RCC 7860 (cell line): ENCODE data around the gene SEC14L5.
A peak's percentile ranks its signal among the peaks of the same experiment; 100 is the strongest.
"Not testable (repeated sequence)": the region's sequence is repeated elsewhere in the genome, so short reads cannot be mapped to it uniquely, and the experiment has no call there.

ENCODE experiments used
- DNase-seq: peaks from one replicate; pipeline ENCODE4 v3.0.0-alpha.2; 2015; ENCODE audit warnings: low spot score
- FAIRE-seq: peaks from 2 replicates; lab custom pipeline; 2012; peaks lifted over from hg19 to GRCh38; lab: Jason Lieb, UNC

SEC14L5 gene

GRCh38 chr16:4928227-4928626 is 29.9 kb upstream of the SEC14L5 start:
- no peak for DNase-seq
- no peak for FAIRE-seq

GRCh38 chr16:4929619-4930018 is 28.5 kb upstream of the SEC14L5 start:
- DNase-seq, FAIRE-seq: not testable (repeated sequence)

GRCh38 chr16:4931381-4931780 is 26.7 kb upstream of the SEC14L5 start:
- FAIRE-seq (no peak), DNase-seq (no peak)

DNA sequence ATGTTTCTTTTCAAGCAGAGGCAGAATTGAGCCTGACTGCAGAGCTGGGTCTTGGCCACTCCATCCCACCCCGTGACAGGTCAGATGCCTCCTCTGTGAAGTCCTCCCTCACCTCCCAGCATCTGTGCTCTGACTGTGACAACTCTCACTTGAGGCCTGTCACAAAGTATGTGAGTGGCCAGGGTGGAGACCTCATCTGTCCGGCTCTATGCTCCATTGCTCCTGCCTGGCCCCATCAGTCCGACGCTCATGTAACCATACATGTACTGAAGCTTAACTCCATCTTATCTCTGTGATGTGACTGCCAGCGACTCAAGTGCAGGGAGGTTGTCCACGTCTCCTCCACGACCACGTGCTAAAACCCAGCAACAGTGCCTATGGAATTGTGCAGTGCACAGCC is 24.7 kb upstream of the SEC14L5 start:
- no peak for DNase-seq
- FAIRE-seq = no peak

- DNase-seq (no peak), FAIRE-seq (no peak)
These were observed 24.2 kb upstream of the SEC14L5 start for GRCh38 chr16:4933871-4934395.

DNA sequence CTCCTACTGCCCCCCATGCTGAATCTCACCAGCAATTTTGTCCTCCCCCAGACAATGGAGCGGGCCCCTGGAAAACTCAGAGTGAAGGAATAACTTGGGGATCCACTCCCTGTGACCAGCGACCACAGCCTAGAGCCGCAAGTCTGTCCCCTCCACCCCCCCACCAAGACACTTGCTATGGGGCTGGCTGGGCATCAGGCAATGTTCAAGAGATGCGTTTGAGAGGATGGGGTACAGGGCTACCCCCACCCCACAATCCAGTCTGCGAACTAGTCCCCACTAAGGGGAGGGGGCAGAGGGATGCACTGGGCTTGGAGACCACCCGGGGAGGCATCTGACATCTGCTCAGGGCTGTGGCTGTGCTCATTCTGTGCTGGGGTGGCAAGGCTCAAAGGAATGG is 23.5 kb upstream of the SEC14L5 start:
- DNase-seq (no peak), FAIRE-seq (no peak)

DNA sequence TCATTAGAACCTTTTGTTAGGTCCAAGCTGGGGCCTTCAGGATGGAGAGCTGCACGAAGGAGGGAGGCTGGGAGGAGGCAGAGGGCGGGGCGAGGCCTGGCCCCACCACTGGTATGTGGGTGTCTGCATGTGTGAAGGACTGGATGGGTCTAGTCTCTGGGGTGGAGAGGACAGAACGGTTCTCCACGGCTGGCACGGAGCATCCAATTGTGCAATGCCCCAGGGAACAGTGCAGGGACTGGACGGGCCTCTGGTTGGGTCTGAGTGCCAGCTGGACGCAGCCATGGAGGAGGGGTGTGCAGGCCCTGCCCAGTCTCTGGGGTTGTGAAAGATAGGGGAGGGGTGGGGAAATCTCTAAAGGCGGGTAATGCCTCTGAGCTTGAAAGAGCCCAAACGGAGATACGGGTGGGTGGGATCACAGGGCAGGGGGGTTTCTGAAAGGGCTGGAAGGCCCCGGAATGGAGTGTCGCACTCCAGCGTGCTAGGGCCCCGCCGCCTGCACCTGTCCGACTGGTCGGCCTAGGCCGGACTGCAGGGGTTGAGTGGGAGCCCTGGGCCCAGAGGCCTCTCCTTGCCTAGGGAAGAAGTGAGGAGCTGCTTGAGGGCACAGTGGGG is 22.8 kb upstream of the SEC14L5 start:
- no peak for FAIRE-seq
- DNase-seq = no peak

DNA sequence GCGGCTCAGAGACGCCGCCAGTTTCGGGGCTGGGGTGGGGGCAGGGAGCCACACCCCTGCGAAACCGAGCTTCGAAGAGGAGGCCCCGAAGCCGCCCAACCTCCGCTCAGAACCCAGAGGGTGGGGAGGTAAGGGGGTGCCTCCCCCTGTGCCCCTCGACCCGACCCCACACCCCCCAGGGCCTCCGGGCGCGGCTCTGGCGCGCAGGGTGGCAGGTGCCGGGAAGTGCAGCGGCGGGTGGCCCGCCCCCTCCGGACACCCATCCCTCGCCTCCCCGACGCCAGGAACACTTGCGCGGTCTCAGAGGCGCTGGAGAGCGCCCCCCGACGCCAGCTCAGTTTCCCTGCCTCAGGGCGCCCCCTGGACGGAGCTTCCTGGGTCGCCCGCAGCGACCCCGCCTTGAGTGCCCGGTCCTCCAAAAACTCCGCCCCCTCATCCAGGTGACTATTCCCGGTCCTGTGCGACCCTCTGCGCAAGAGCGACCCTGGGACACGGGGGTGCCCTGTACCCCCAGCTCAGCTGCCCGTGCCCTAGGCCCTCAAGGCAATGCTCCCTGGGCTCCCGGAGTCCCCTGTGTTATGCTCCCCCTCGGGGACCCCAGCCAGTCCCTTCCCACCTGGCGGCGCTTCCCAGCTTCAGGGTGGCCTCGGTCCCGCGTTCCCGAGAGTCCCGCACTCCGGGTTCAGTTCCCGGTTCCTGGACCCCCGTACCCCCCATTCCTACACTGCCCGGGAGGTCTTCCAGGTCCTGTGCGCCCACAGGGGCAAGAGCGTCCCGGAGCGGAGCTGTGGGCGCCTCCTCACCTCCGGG is 21.7 kb upstream of the SEC14L5 start:
- no peak for FAIRE-seq
- DNase-seq = no peak

DNA sequence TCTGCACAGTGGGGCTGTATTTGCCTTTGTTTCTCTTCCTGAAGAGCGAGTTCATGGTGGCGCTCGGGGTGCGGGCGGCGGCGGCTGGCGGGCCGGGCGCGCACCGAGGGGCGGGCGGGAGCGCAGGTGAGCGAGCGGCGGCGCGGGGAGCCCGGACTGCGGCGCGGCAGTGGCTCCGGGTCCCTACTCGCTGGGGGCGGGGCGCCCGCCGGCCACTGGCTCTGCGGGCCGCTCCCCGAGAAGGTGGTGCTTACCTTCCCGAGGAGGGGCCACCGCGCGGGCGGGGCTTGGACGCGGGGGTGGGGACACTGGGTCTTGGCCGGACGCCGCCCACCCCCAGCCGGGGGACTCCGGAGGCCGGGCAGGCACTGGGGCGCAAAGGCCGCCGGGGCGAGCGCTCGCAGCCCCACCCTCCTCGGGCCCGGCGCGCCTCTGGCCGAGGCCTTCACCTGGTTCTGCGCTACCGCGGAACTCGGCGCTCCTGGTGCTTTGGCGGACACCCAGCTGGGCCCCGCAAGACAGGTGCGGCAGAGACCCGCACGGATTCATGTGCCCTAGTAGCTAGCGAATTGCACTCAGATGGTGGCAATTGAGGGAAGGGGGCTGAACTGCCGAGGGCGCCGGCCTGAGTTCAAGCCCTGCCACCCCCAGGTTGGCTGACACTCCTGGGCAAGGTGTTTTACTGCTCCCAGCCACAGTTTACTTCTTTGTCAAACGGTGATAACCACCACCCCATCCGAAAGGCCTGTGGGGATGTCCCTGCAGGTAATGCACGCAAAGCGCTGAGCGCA is 20.9 kb upstream of the SEC14L5 start, which contains the start of gene PPL:
Gene PPL, minus strand, starts transcription at position 158 of the 791 bp plus-strand sequence. Its CDS starts 103 bp downstream, at position 55.
- no peak for FAIRE-seq
- no peak for DNase-seq

DNA sequence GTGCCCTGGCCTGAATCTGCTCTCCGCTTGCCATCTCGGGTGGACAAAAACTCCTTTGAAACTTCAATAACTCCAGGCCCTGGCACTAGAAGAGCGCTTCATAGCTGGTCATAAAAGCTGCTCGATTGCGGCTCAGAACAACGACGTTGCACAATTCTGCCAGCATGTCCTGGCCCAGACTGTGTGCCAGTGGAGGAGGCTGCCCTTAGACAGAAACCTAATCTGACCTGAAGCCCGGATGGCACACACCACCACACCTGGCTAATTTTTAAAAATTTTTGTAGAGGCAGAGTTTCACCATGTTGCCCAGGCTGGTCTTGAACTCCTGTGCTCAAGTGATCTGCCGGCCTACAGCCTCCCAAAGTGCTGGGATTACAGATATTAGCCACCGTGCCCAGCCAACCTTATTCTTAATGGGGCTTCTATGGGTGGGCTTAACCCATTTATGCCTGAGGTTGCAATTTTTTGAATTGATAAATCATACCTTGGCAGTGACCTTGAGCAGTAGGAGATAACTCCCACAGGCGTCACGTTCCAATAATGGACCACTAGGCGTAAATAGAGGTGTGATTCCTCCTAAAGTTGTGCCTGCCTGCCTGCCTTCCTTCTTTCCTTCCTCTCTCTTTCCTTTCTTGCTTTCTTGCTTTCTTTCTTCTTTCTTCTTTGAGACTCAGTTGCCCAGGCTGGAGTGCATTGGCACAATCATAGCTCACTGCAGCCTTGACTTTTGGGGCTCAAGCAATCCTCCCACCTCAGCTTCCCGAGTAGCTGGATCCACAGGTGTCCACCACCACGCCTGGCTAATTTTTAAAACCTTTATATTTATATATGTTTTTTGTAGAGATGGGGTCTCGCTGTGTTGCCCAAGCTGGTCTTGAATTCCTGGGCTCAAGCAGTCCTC is 20.1 kb upstream of the SEC14L5 start:
- FAIRE-seq = no peak

DNA sequence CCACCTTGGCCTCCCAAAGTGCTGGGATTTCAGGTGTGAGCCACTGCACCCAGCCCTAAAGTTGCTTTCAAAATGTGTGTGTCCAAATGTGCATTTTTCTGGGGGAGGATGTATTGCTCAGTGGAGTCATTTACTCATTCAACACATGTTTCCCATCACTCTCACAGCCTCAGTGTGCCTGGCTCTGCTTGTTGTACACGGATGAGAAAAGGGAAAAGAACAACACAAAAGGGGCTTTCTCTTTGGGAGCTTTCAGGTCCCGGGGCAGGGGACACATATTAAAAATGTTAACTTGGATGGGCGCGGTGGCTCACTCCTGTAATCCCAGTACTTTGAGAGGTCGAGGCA is 19.5 kb upstream of the SEC14L5 start:
- no peak for FAIRE-seq
- DNase-seq = no peak

More for the DNA sequence above, 20.1 kb upstream of the SEC14L5 start:
- DNase-seq = no peak

GRCh38 chr16:4940719-4941118 is 17.4 kb upstream of the SEC14L5 start:
- DNase-seq (no peak), FAIRE-seq (no peak)

DNA sequence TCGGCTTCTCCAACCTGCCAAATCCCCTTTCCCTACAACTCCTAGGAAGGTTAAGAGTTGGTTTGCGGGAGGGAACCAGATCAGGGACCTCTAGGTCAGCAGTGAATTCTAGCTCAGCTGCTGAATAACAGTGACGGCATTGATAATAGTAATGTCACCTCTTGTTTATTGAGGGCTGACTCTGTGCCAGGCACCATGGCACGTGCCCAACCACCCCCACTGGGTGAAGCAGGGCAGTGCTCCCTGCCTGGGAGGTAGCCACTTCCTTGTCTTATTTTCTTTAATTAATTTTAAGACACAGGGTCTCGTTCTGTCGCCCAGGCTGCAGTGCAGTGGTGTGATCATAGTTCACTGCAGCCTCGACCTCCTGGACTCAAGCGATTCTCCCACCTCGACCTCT is 15.6 kb upstream of the SEC14L5 start:
- FAIRE-seq (no peak), DNase-seq (no peak)

DNA sequence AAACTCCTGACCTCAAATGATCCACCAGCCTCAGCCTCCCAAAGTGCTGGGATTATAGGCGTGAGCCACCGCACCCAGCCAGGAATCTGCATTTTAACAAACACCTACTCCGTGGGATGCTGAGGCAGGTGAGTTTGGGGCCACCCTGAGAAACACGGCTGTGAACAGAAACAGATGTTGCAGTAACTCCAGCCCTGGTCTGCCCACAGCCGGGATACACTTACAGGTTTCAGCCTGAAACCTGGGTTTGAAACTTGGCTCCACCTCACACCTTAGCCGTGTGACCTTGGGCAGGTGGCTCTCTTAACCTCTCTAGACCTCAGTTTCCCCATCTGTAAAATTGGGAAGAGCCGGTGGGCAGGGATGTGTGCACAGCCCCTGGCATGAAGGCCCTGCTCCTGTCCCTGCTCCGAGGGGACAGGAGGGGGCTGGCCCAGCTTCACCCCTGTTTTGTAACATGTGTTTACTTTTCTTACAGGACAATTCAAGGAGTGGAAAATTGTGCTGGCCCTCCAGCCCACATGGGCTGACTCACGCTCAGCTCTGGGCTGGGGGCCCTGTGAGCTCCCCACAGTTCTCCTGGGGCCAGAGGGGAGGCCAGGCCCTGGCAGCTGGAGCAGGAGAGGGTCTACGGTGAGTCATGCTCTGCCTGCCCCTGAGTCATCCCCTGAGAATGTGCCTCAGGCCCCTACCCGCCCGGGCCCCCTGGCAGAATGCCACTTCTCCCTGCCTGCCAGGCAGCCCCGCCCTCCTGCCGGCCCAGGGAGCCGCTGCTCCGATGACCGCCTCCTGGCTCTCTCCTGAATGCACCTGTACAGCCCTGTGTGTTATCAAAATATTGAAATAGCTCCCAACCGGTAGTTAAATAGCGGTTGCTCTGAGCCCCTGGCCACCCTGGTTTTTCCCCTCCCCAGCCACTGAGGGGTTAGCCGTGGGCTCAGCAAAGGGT is 13.5 kb upstream of the SEC14L5 start:
- peak; percentile 88 for FAIRE-seq

GRCh38 chr16:4945560-4946502 is 12.3 kb upstream of the SEC14L5 start:
- FAIRE-seq = no peak

More for the DNA sequence above, 13.5 kb upstream of the SEC14L5 start:
- DNase-seq = peak; percentile 97

GRCh38 chr16:4946917-4947316 is 11.2 kb upstream of the SEC14L5 start:
- no peak for FAIRE-seq
- no peak for DNase-seq

More at GRCh38 chr16:4945560-4946502, 12.3 kb upstream of the SEC14L5 start:
- peak; percentile 55 for DNase-seq

DNA sequence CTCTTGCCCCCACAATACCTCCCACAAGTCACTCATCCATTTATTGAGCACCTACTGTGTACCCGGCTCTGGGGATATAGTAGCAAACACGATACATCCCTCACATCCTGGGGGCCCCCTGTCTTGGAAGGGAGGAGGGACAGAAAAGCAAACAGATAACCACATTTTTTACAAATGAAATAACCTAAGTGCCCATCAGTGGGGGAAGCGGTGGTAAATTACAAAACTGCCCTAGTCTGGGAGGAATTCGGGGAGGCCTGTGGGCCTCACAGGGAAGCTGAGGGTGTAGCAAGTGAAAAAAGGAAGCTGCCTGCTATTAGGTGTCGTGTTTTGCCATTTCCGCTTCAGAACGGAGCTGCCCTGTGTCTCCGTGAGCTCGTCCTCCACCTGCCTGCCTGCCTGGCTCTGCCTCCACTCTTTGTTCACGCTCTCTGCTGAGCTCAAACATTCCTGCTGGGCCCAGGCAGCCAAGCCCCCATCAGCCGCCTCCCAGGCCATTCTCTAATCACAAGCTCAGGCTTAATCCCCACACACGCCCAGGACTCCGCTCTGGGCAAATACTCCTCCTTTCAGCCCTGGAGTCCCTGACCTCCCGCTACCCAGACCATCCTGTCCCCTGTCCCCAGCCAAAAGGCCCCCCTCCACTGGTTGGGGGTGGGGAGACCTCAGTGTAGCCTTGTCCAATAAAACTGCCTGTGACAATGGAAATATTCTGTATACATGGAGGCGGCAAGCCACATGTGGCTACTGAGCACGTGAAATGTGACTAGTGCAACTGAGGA is 10.2 kb upstream of the SEC14L5 start:
- DNase-seq (no peak), FAIRE-seq (no peak)
